Suprapubic skin (tissue), 4 donors: ENCODE results near the gene SLC15A4.
"Not testable (repeated sequence)": the region's sequence is repeated elsewhere in the genome, so short reads cannot be mapped to it uniquely, and the experiment has no call there.

Experiments used
- EP300 ChIP-seq: sonication (generic); formaldehyde crosslinking; IDR thresholded peaks from one replicate; pipeline ENCODE4 v1.6.1; 2017; ENCODE audit warnings: antibody characterized with exemption
- POLR2A ChIP-seq, 2 donors: fragments of 450-650 bp; IDR thresholded peaks; one replicate each; pipeline ENCODE4 v1.6.1; 2017; ENCODE audit warnings: antibody characterized with exemption in 2 of 2, mild to moderate bottlenecking in 2 of 2, moderate library complexity in 2 of 2
- POLR2AphosphoS5 ChIP-seq, 3 donors: sonication (generic); formaldehyde crosslinking; IDR thresholded peaks; one replicate each; pipeline ENCODE4 v1.6.1; 2017; ENCODE audit warnings: antibody characterized with exemption in 3 of 3
- TF ChIP-seq, protein P1 (sequence below), 2 donors: fragments of 200-600 bp in 1 of 2; fragments of 450-650 bp in 1 of 2; sonication (generic) in 1 of 2; IDR thresholded peaks; one replicate each; pipeline ENCODE4 v1.5.1; 2016 to 2019; ENCODE audit warnings: antibody characterized with exemption in 2 of 2, mild to moderate bottlenecking in 1 of 2, moderate library complexity in 1 of 2

DNA sequence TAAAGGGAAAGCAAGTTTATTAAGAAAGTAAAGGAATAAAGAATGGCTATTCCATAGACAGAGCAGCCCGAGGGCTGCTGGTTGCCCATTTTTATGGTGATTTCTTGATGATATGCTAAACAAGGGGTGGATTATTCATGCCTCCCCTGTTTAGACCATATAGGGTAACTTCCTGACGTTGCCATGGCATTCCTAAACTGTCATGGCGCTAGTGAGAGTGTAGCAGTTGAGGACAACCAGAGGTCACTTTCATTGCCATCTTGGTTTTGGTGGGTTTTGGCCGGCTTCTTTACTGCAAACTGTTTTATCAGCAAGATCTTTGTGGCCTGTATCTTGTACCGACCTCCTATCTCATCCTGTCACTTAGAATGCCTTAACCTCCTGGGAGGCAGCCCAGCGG lies 26.0 kb upstream of the SLC15A4 start:
- TF ChIP-seq EP300; POLR2A (IDR thresholded peaks at IDR 0.05); POLR2AphosphoS5 (IDR thresholded peaks at IDR 0.05): not testable (repeated sequence)
- TF ChIP-seq, protein P1, sequence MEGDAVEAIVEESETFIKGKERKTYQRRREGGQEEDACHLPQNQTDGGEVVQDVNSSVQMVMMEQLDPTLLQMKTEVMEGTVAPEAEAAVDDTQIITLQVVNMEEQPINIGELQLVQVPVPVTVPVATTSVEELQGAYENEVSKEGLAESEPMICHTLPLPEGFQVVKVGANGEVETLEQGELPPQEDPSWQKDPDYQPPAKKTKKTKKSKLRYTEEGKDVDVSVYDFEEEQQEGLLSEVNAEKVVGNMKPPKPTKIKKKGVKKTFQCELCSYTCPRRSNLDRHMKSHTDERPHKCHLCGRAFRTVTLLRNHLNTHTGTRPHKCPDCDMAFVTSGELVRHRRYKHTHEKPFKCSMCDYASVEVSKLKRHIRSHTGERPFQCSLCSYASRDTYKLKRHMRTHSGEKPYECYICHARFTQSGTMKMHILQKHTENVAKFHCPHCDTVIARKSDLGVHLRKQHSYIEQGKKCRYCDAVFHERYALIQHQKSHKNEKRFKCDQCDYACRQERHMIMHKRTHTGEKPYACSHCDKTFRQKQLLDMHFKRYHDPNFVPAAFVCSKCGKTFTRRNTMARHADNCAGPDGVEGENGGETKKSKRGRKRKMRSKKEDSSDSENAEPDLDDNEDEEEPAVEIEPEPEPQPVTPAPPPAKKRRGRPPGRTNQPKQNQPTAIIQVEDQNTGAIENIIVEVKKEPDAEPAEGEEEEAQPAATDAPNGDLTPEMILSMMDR (IDR thresholded peaks at IDR 0.05), result not testable (repeated sequence)
